H9 (cell line): ENCODE measurements around the gene CHMP3. TPM values are rescaled to one million over a fixed set of nuclear protein-coding genes. Genes with fewer than 3 reads are reported as not detected.

Experiments used
- DNase-seq: peaks from one replicate; pipeline ENCODE4 v3.0.0-alpha.2; 2017
- H2AFZ ChIP-seq: one replicate; pipeline ENCODE4 v1.6.1; 2013; ENCODE audit warnings: mild to moderate bottlenecking, low read length, control low read depth, moderate library complexity
- H2AK5ac ChIP-seq: 2 replicates; pipeline ENCODE4 v1.6.1; 2013; ENCODE audit warnings: low read length, control low read depth, mixed read lengths; ENCODE audit not compliant: insufficient read length
- H2BK120ac ChIP-seq: one replicate; pipeline ENCODE4 v1.6.1; 2013; ENCODE audit warnings: low read depth, mild to moderate bottlenecking, low read length, control low read depth, inconsistent platforms; ENCODE audit not compliant: poor library complexity, severe bottlenecking
- H2BK12ac ChIP-seq: 2 replicates; pipeline ENCODE4 v1.6.1; 2013; ENCODE audit warnings: low read length, control low read depth, mixed read lengths, low read depth; ENCODE audit not compliant: insufficient read length
- H2BK15ac ChIP-seq: 2 replicates; pipeline ENCODE4 v1.6.1; 2013; ENCODE audit warnings: low read depth, low read length, control low read depth
- H2BK20ac ChIP-seq: one replicate; pipeline ENCODE4 v1.6.1; 2013; ENCODE audit warnings: low read depth, mild to moderate bottlenecking, low read length, control low read depth, inconsistent platforms; ENCODE audit not compliant: poor library complexity, severe bottlenecking
- H2BK5ac ChIP-seq: 2 replicates; pipeline ENCODE4 v1.6.1; 2013; ENCODE audit warnings: low read length, control low read depth, mixed read lengths; ENCODE audit not compliant: insufficient read length
- H3K14ac ChIP-seq: 2 replicates; pipeline ENCODE4 v1.6.1; 2013; ENCODE audit warnings: low read length, control low read depth; ENCODE audit not compliant: insufficient read depth
- H3K18ac ChIP-seq: 2 replicates; pipeline ENCODE4 v1.6.1; 2013; ENCODE audit warnings: low read depth, mild to moderate bottlenecking, mixed read lengths, low read length, control low read depth; ENCODE audit not compliant: insufficient read length
- H3K23ac ChIP-seq: 2 replicates; pipeline ENCODE4 v1.6.1; 2013; ENCODE audit warnings: low read length, control low read depth, mixed read lengths, low read depth; ENCODE audit not compliant: insufficient read length
- H3K23me2 ChIP-seq: 2 replicates; pipeline ENCODE4 v1.6.1; 2013; ENCODE audit warnings: low read depth, mild to moderate bottlenecking, mixed read lengths, low read length, control low read depth; ENCODE audit not compliant: insufficient read length, poor library complexity, severe bottlenecking
- H3K27ac ChIP-seq: 2 replicates; pipeline ENCODE4 v1.5.1; 2013; ENCODE audit warnings: low read length, control low read depth, mixed read lengths, low read depth; ENCODE audit not compliant: insufficient read length
- H3K27me3 ChIP-seq: 2 replicates; pipeline ENCODE4 v1.6.1; 2013; ENCODE audit warnings: low read length, control low read depth, inconsistent platforms; ENCODE audit not compliant: insufficient read depth
- H3K4ac ChIP-seq: 2 replicates; pipeline ENCODE4 v1.6.1; 2013; ENCODE audit warnings: low read depth, mild to moderate bottlenecking, control low read depth, inconsistent platforms, low read length, moderate library complexity
- H3K4me1 ChIP-seq: 2 replicates; pipeline ENCODE4 v1.6.1; 2013; ENCODE audit warnings: low read length, control low read depth, inconsistent platforms; ENCODE audit not compliant: insufficient read depth
- H3K4me2 ChIP-seq: 2 replicates; pipeline ENCODE4 v1.6.1; 2013; ENCODE audit warnings: low read length, control low read depth, mixed read lengths; ENCODE audit not compliant: insufficient read length, insufficient read depth
- H3K56ac ChIP-seq: 2 replicates; pipeline ENCODE4 v1.6.1; 2013; ENCODE audit warnings: low read depth, mild to moderate bottlenecking, mixed read lengths, low read length, control low read depth; ENCODE audit not compliant: insufficient read length
- H3K79me1 ChIP-seq: 2 replicates; pipeline ENCODE4 v1.6.1; 2013; ENCODE audit warnings: low read depth, mild to moderate bottlenecking, moderate library complexity, low read length, control low read depth, inconsistent platforms; ENCODE audit not compliant: insufficient read depth, poor library complexity, severe bottlenecking
- H3K79me2 ChIP-seq: 2 replicates; pipeline ENCODE4 v1.6.1; 2013; ENCODE audit warnings: low read length, control low read depth, inconsistent platforms; ENCODE audit not compliant: insufficient read depth
- H3K9ac ChIP-seq: 2 replicates; pipeline ENCODE4 v1.6.1; 2013; ENCODE audit warnings: low read length, control low read depth, mixed read lengths; ENCODE audit not compliant: insufficient read length; ENCODE audit errors: extremely low read depth
- H3K9me3 ChIP-seq: one replicate; pipeline ENCODE4 v1.6.1; 2013; ENCODE audit warnings: low read depth, low read length, inconsistent platforms; ENCODE audit not compliant: control insufficient read depth
- H3T11ph ChIP-seq: one replicate; pipeline ENCODE4 v1.6.1; 2013; ENCODE audit warnings: mild to moderate bottlenecking, low read length, control low read depth, inconsistent platforms
- H4K20me1 ChIP-seq: one replicate; pipeline ENCODE4 v1.6.1; 2013; ENCODE audit not compliant: control insufficient read depth, insufficient read length, insufficient read depth
- H4K5ac ChIP-seq: 2 replicates; pipeline ENCODE4 v1.6.1; 2013; ENCODE audit warnings: low read depth, mild to moderate bottlenecking, mixed read lengths, low read length, control low read depth; ENCODE audit not compliant: insufficient read length
- H4K8ac ChIP-seq: replicated peaks from 2 replicates; pipeline ENCODE4 v1.6.1; 2013; ENCODE audit warnings: low read length, control low read depth, mixed read lengths, low read depth; ENCODE audit not compliant: insufficient read length
- H4K91ac ChIP-seq: 2 replicates; pipeline ENCODE4 v1.6.1; 2013; ENCODE audit warnings: low read depth, mild to moderate bottlenecking, moderate library complexity, mixed read lengths, low read length, control low read depth; ENCODE audit not compliant: insufficient read length
- H3K27ac Mint-ChIP-seq, 3 experiments: 2 replicates in 2 of 3; 3 replicates in 1 of 3; pipeline ENCODE4 v1.8.0; 2020 to 2021; ENCODE audit warnings: mixed read lengths in 3 of 3, mild to moderate bottlenecking in 1 of 3, moderate library complexity in 1 of 3
- H3K27me3 Mint-ChIP-seq: 2 replicates; pipeline ENCODE4 v1.8.0; 2021; ENCODE audit warnings: low read depth, mild to moderate bottlenecking, moderate library complexity, mixed read lengths
- H3K36me3 Mint-ChIP-seq, 3 experiments: 2 replicates in 2 of 3; 3 replicates in 1 of 3; pipeline ENCODE4 v1.8.0; 2020 to 2021; ENCODE audit warnings: low read depth in 3 of 3, mixed read lengths in 3 of 3; ENCODE audit not compliant: insufficient read depth in 1 of 3
- H3K4me1 Mint-ChIP-seq, 2 experiments: 2 replicates each; pipeline ENCODE4 v1.8.0; 2020; ENCODE audit warnings: mixed read lengths in 2 of 2
- H3K4me3 Mint-ChIP-seq, 2 experiments: 2 replicates in 1 of 2; 3 replicates in 1 of 2; pipeline ENCODE4 v1.8.0; 2020 to 2021; ENCODE audit warnings: mild to moderate bottlenecking in 2 of 2, mixed read lengths in 2 of 2, moderate library complexity in 1 of 2
- H3K9me3 Mint-ChIP-seq, 2 experiments: 2 replicates in 1 of 2; 3 replicates in 1 of 2; pipeline ENCODE4 v1.8.0; 2020; ENCODE audit warnings: mild to moderate bottlenecking in 2 of 2, mixed read lengths in 2 of 2, moderate library complexity in 1 of 2
- CTCF ChIP-seq: fragments of 200-600 bp; sonication (generic); conservative IDR thresholded peaks from 3 replicates; pipeline ENCODE4 v1.8.0; 2021; ENCODE audit warnings: antibody characterized with exemption, mild to moderate bottlenecking
- total RNA-seq: library from RNA; stranded (reverse); gene quantifications from 2 replicates; pipeline ENCODE4 v1.2.1, GENCODE V29; 2021

CHMP3 gene
- total RNA-seq, 1 experiment from 2014 or later, result 28.8 TPM

GRCh38 chr2:86476092-86476491, 87.2 kb downstream of the CHMP3 start:
- Histone ChIP-seq H4K5ac (no peak overlapping the region), H3K23me2 (no peaks in the 10 kb centered on the region), H3T11ph (no peak overlapping the region), H2AK5ac (no peak overlapping the region), H3K56ac (no peak overlapping the region), H3K4ac (no peak overlapping the region), H4K8ac (no peak overlapping the region), H3K79me2 (no peaks in the 10 kb centered on the region), H3K27ac (no peak overlapping the region), H2BK12ac (no peak overlapping the region), H3K9ac (no peak overlapping the region), H2BK120ac (no peak overlapping the region), H3K23ac (no peak overlapping the region), H3K27me3 (no peaks in the 10 kb centered on the region), H3K18ac (no peak overlapping the region), H4K91ac (no peak overlapping the region), H3K4me2 (no peak overlapping the region), H3K4me1 (0 out of 2 replicates have a peak, but pooled peaks cover 2% of the 10 kb centered on the region), H3K9me3 (no peaks in the 10 kb centered on the region), H3K14ac (no peak overlapping the region), H4K20me1 (no peaks in the 10 kb centered on the region), H2BK5ac (no peak overlapping the region), H2BK15ac (no peak overlapping the region), H2AFZ (no peak overlapping the region), H2BK20ac (no peak overlapping the region), H3K79me1 (no peaks in the 10 kb centered on the region)
- no peak for DNase-seq
- Mint-ChIP-seq H3K27me3 (no peaks in the 10 kb centered on the region), H3K9me3 (no peaks in the 10 kb centered on the region), H3K36me3 (peaks cover 19 to 80% (median 66%) of the 10 kb centered on the region in 3 experiments; a peak in 6 of 7 replicates), H3K4me3 (no peak overlapping the region), H3K27ac (no peak overlapping the region), H3K4me1 (peaks cover 15 to 20% of the 10 kb centered on the region in 2 experiments)
- TF ChIP-seq CTCF, result no peak
